Ishikawa (cell line): ENCODE measurements around the gene MTA1.

Experiments
- CEBPB ChIP-seq: IDR thresholded peaks from 2 replicates; pipeline ENCODE4 v1.6.1; 2012
- FOXM1 ChIP-seq: IDR thresholded peaks from 2 replicates; pipeline ENCODE4 v1.6.1; 2012; ENCODE audit warnings: low read depth, borderline replicate concordance
- RAD21 ChIP-seq: IDR thresholded peaks from 2 replicates; pipeline ENCODE4 v1.6.1; 2012; ENCODE audit warnings: low read depth
- TAF1 ChIP-seq: IDR thresholded peaks from 2 replicates; pipeline ENCODE4 v1.6.1; 2012; ENCODE audit warnings: low read depth, mild to moderate bottlenecking
- TEAD4 ChIP-seq: IDR thresholded peaks from 2 replicates; pipeline ENCODE4 v1.6.1; 2012
- YY1 ChIP-seq: IDR thresholded peaks from 2 replicates; pipeline ENCODE4 v1.6.1; 2012; ENCODE audit warnings: low read depth
- TF ChIP-seq, protein P1 (sequence below): IDR thresholded peaks from 2 replicates; pipeline ENCODE4 v1.6.1; 2012; ENCODE audit warnings: low read depth, mild to moderate bottlenecking
- TF ChIP-seq, protein P2 (sequence below): IDR thresholded peaks from 2 replicates; pipeline ENCODE4 v1.6.1; 2012

DNA sequence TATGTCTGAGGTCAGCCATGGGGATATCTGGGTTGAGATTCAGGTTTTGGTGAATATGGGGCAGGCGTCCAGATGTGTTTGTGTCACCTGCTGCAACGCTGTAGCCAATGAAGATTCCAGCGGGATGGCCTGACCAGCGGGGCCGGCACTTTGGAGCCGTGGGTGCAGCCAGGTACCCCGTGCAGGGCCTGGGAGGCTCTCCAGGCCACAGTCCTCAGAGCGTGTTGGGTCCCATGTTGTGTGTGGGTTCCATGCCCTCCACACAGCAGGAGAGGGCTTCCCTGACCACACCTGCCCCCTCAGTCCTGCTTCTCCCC, 24.1 kb upstream of the MTA1 start:
- TF ChIP-seq, protein P1, sequence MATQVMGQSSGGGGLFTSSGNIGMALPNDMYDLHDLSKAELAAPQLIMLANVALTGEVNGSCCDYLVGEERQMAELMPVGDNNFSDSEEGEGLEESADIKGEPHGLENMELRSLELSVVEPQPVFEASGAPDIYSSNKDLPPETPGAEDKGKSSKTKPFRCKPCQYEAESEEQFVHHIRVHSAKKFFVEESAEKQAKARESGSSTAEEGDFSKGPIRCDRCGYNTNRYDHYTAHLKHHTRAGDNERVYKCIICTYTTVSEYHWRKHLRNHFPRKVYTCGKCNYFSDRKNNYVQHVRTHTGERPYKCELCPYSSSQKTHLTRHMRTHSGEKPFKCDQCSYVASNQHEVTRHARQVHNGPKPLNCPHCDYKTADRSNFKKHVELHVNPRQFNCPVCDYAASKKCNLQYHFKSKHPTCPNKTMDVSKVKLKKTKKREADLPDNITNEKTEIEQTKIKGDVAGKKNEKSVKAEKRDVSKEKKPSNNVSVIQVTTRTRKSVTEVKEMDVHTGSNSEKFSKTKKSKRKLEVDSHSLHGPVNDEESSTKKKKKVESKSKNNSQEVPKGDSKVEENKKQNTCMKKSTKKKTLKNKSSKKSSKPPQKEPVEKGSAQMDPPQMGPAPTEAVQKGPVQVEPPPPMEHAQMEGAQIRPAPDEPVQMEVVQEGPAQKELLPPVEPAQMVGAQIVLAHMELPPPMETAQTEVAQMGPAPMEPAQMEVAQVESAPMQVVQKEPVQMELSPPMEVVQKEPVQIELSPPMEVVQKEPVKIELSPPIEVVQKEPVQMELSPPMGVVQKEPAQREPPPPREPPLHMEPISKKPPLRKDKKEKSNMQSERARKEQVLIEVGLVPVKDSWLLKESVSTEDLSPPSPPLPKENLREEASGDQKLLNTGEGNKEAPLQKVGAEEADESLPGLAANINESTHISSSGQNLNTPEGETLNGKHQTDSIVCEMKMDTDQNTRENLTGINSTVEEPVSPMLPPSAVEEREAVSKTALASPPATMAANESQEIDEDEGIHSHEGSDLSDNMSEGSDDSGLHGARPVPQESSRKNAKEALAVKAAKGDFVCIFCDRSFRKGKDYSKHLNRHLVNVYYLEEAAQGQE: no peak
- TF ChIP-seq, protein P2, sequence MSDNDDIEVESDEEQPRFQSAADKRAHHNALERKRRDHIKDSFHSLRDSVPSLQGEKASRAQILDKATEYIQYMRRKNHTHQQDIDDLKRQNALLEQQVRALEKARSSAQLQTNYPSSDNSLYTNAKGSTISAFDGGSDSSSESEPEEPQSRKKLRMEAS: no peak
- no peak for TF ChIP-seq RAD21
- no peak for TF ChIP-seq YY1
- no peak for TF ChIP-seq CEBPB
- TF ChIP-seq TAF1: no peak
- no peak for TF ChIP-seq FOXM1
- TF ChIP-seq TEAD4: no peak
